Stimulated activated CD8-positive, alpha-beta memory T cell treated with anti-CD3 and anti-CD28 coated beads, Interleukin-7, amount 100 ng/mL, for 4 hours (primary cell): ENCODE measurements around the gene RDH13.
"Not testable (repeated sequence)": the region's sequence is repeated elsewhere in the genome, so short reads cannot be mapped to it uniquely, and the experiment has no call there.

Source experiments
- DNase-seq, 2 donors: peaks; one replicate each; pipeline ENCODE4 v3.0.0-alpha.2; 2020; ENCODE audit warnings: low read depth in 2 of 2

Gene RDH13

DNA sequence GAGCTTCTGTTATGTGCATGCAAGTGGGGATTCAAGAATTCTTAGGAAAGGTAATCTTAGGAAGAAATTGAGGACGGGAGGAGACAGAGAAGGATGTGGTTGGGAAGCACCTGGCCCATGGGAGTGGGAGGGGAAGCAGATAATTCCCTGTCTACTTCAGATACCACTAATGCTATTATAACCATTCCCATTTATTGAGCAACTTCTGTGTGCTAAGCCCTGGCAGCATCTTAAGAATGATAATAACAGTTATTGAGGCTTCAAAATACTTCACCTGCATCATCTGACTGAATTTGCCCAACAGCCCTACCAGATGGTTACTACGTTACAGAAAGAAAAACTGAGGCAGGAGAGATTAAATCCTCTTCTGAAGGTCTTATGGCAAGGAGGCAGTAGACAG, 14.2 kb upstream of the RDH13 start:
- no peak for DNase-seq

DNA sequence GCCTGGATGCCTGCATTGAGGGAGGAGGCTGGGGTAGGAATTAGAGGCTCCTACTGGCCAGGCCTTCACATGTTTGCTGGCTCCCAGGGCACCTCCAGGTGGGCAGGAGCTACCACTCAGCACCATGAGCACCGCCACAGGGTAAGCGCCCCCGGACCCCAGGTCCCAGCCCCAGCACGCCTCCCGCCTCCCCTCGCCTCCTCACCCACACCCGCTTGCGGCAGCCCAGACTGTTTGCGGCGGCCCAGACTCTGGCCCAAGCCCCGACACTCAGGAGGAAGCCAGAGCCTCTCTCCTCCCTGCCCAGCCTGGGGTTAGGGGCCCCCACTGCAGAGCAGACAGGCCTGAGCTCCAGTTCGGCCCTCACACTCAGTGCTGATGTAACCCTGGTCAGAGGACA, 13.4 kb upstream of the RDH13 start:
- DNase-seq, result no peak

DNA sequence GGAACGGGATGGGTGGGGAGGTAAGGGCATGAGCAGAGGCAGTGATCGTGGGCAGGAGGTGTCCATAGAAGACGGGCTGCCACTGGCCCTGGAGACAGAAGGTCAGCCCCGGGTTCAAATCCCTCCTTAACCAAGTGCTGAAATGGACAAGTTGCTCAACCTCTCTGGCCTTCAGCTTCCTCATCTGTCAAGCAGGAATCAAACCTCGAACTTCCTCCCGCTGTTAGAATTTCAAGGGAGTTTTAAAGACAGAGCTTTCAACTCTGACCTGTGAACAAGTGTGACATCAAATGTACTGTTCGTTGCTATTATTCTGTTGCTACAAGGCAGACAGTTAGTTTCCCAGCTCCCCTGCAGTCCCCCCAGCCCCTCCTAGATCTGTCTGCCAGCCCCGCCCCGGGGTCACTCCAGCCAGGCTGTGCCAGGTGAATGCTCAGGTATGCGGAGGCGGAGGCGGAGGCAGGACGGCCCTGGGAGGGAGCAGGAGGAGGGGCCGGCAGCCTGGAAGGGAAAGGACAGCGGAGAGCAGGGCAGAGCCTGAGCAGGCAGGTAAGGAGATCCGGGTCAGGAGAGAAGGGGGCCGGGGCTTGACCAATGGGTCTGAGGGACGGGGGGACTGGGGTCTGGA, 12.5 kb upstream of the RDH13 start, which contains the start of gene EPS8L1:
Gene EPS8L1, plus strand, starts transcription at position 499 of the 628 bp plus-strand sequence. CDS start 576 bp downstream, outside the sequence.
- no peak for DNase-seq

DNA sequence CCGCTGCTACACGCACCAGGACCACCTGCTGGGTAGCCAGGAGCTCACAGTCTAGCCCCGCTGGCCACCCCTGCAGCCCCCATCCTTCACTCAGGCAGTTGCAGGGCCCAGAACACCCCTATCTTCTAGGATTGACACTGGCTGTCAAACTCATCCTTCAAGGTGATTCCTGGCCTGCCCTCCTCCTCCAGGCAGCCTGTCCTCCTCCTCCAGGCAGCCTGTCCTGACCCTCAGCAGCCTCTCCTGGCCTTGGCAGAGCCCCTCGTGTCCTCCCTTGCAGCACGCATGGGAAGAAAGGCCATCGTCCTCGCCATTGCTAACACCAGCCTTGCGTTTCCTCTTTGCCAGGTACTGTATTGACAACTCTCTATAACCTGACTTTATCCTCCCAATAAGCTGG, 9.0 kb upstream of the RDH13 start:
- no peak for DNase-seq

DNA sequence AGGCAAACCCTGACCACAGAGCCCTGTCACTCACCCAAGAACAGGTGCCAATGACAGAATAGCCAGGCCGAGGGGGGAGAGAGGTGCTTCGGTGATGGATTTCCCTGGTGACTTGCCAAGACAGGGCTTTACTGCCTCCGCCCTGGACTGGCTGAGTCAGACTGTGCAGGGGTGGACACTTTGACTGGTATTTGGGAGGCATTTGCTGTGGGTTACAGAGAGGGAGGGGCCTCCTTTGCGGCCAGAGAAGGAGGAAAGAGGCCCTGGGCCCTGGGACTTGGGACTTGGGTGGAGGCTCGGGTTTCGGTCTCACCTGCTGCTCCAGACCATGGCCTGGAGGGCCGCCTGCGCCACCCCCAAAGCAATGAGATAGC, 8.2 kb upstream of the RDH13 start:
- DNase-seq, result peak in 1 of 2 donors; percentile 10

- no peak for DNase-seq
Observed at GRCh38 chr19:55070466-55071128, 7.6 kb upstream of the RDH13 start.

DNA sequence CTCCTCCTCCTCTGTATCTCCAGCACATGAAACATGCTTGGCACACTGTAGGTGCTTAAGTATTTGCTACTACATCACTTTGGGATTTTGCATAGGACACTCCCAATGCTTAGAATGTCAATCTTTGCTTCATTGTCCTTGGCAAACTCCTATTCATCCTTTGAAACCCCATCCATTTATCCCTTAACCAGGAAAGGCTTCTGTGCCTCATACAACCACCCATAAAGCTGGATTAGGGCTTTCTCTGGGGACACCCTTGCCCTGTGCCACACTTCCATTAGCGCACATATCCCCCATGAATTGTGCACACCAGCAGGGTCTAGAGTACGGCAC, 6.9 kb upstream of the RDH13 start:
- DNase-seq, result no peak

DNA sequence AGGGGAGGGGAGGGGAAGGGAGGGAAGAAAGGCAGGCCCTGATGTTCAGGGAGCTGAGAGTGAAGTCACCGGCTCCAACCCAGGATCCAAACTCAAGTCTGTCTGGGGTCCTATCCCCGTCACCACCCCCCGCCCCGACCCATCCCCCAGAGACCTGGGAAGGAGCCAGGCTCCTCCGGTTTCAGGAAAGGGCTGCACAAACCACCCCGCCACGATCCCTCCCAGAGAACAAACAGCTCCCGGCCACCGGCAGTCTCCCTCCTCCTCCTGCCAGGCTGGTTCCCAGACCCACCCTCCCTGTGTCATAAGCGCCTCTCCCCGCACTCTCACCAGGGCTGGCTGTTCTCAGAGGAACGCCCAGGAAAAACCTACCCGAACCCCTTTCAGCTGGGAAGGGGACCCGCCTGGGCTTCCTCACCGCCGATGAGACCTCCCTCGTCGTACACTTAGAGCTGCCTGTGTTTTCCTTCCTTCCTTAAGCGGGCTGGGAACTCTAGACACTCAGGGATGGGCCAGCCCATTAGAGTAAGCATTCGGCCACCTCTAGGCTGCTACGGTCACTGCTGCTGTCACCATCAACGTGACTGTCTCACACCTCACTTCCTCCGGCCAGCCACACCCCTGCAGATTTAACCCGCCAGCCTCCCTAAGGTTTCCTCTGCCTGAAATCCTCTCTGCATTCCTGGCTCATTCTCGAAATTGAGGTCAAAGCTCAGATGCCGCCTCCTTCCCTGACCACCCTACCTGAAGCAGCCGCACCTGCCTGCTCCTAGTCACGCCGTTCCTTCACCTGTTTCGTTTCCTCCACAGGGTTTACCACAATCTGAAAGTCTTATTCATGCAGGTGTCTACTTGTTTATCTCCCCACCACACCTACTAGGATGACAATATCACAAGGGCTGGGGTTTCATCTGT, 6.3 kb upstream of the RDH13 start:
- no peak for DNase-seq

- no peak for DNase-seq
Observed at GRCh38 chr19:55067869-55068268, 4.9 kb upstream of the RDH13 start.

- DNase-seq, result no peak
Observed at GRCh38 chr19:55066107-55066709, 3.3 kb upstream of the RDH13 start.

DNA sequence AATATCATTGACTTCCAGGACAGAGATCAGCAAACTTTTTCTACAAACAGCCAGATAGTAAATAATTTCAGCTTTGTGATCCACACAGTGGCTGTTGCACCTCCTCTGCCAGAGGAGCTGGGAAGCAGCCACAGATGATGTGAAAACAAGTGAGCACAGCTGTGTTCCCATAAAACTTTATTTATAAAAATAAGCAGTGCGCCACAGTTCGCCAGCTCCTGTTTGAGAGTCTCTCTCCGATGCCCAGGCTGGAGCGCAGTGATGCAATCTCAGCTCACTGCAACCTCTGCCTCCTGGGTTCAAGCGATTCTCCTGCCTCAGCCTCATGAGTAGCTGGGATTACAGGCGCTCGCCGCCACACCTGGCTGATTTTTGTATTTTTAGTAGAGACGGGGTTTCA, 2.6 kb upstream of the RDH13 start:
- not testable (repeated sequence) for DNase-seq

DNA sequence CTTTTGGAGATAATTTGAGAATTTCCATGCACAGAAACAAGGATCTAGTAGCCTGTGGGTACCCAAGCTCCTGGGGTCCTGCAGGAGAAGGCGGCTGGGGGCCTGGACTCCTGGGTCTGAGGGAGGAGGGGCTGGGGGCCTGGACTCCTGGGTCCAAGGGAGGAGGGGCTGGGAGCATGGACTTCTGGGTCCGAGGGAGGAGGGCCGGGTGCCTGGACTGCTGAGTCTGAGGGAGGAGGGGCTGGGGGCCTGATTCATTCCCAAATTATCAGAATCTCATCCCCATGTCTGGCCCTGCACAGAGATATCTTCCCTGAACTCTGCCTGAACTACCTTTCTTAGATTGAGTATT, 520 bp upstream of the RDH13 start:
- no peak for DNase-seq

GRCh38 chr19:55060287-55060686, 2.7 kb downstream of the RDH13 start:
- DNase-seq, result not testable (repeated sequence)

DNA sequence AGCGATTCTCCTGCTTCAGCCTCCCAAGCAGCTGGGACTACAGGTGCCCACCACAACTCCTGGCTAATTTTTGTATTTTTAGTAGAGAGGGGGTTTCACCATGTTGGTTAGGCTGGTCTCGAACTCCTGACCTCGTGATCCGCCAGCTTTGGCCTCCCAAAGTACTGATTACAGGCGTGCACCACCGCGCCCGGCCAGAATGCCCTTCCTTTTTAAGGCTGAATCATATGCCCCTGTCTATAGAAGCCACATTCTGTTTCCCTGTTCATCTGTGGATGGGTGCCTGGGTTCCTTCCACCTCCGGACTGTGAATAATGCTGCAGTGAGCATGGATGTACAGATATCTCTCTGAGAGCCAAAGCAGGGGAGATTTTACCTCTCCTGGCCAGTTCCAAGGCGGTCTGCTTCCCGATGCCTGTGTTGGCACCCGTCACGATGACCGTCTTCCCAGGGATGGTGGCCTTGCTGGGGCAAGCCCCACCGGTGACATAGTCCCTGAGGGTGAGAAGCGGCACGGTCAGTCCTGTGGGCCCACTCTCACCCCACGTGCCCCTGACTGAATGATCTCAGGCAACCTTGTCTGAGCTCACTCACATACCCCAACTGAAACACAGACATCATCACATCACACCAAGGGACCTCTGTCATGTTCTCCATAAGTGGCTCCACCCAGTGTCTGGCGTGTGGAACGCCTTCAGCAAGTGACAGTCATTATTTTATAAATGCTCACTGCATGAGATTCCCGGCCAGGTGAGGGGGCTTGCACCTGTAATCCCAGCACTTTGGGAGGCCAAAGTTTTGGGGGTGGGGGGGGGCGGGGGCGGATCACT, 4.0 kb downstream of the RDH13 start:
- no peak for DNase-seq

DNA sequence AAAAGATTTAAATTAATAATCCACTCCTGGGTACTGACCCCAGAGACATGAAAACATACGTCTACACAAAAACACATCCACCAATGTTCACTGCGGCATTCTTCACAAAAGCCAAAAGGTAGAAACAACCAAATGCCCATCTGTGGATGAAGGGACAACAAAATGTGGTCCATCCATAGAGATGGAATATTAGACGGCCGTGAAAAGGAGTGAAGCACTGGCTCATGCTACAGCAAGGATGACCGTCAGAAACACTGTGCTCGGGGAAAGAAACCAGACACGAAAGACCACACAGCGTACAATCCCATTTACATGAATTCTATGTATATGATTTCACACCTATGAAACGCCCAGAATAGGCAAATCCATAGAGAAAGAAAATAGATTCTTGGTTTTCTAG, 6.1 kb downstream of the RDH13 start:
- DNase-seq, result no peak

GRCh38 chr19:55053735-55054134, 9.2 kb downstream of the RDH13 start:
- no peak for DNase-seq

DNA sequence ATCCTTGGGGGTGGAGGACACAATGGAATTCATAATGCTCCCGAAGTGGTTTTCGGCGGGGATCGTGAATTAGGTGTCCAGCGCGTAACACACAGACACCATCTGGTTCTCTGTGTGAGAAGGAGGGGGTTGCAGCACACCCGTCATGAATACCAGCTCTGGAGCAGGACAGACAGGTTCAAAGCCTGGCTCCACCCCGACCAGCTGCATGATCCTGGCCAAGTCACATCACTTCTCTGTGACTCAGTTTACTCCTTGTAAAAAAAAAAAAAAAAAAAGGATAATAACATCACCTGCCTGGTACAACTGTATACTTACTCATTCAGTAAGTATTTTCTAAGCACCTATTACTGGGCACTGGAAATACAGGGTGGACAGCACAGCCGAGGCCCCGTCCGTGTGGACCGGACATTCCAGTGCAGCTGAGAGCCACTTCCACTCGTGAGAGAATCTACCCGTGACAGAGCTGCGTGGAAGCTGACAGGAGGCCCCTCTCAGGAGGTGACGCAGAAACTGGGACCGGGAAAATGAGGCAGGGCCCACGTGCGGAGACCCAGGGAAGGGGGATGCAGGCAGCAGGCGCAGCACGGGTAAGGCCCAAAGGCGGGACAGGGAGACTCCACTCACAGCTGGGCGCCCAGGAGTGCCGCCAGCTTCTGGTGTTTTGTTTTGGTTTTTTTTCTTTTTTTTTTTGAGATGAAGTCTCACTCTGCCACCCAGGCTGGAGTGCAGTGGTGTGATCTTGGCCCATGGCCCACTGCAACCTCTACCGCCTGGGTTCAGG, 12.0 kb downstream of the RDH13 start:
- DNase-seq, result no peak

DNA sequence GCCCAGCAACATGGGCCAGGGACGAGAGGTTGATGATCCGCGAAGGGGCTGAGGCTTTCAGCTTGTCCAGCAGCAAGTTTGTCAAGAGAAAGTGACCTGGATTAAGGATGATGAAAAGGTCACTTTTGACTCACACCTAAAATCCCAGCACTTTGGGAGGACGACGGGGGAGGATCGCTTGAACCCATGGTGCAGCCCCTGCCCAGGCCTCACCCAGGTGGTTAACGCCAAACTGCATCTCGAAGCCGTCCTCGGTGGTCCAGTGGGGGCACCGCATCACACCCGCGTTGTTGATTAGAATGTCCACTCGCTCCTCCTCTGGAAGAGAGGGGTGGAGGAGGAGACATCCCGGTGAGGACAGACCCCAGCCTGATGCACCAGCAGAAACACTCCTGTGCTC, 14.5 kb downstream of the RDH13 start:
- DNase-seq, result no peak

GRCh38 chr19:55047951-55048350, 15.0 kb downstream of the RDH13 start:
- no peak for DNase-seq

GRCh38 chr19:55046975-55047622, 15.8 kb downstream of the RDH13 start:
- no peak for DNase-seq
